SU-DHL-6 (cell line): Measurements from ENCODE around the gene KLRK1.
"Not testable (repeated sequence)": the region's sequence is repeated elsewhere in the genome, so short reads cannot be mapped to it uniquely, and the experiment has no call there.

Experiments used
- H2AFZ ChIP-seq: fragments of 200-600 bp; sonication (generic); 2 replicates; pipeline ENCODE4 v1.6.1; 2014; ENCODE audit warnings: low read depth, mild to moderate bottlenecking, moderate library complexity, mixed read lengths, antibody characterized with exemption, low read length; ENCODE audit not compliant: severe bottlenecking
- H3F3A ChIP-seq: fragments of 200-600 bp; shearing (Covaris generic); 2 replicates; pipeline ENCODE4 v1.6.0; 2016; ENCODE audit warnings: antibody characterized with exemption, mild to moderate bottlenecking; ENCODE audit not compliant: insufficient read depth
- H3K27ac ChIP-seq: fragments of 200-600 bp; sonication (generic); 2 replicates; pipeline ENCODE4 v1.5.1; 2016; ENCODE audit warnings: low read depth, mild to moderate bottlenecking, low read length, moderate library complexity, mixed read lengths
- H3K27me3 ChIP-seq: fragments of 200-600 bp; sonication (generic), shearing (Covaris generic); 2 replicates; pipeline ENCODE4 v1.6.0; 2014; ENCODE audit warnings: mild to moderate bottlenecking, low read length
- H3K36me3 ChIP-seq: fragments of 200-600 bp; sonication (generic); 2 replicates; pipeline ENCODE4 v1.6.1; 2014; ENCODE audit warnings: mild to moderate bottlenecking, low read length, mixed read lengths
- H3K4me2 ChIP-seq: fragments of 300-600, 200-600 bp; shearing (Covaris generic), sonication (generic); 2 replicates; pipeline ENCODE4 v1.6.0; 2014; ENCODE audit warnings: low read length, low read depth, mild to moderate bottlenecking; ENCODE audit not compliant: poor library complexity, severe bottlenecking
- H3K4me3 ChIP-seq: fragments of 200-600 bp; sonication (generic); 2 replicates; pipeline ENCODE4 v1.5.1; 2014; ENCODE audit warnings: antibody characterized with exemption, low read length, mild to moderate bottlenecking, mixed read lengths; ENCODE audit not compliant: insufficient read depth, poor library complexity, severe bottlenecking
- H3K79me2 ChIP-seq: fragments of 200-600 bp; sonication (generic); 2 replicates; pipeline ENCODE4 v1.6.1; 2014; ENCODE audit warnings: mild to moderate bottlenecking, low read length, moderate library complexity; ENCODE audit not compliant: insufficient read depth
- H3K9ac ChIP-seq: fragments of 200-600 bp; sonication (generic); 2 replicates; pipeline ENCODE4 v1.7.0; 2014; ENCODE audit warnings: mild to moderate bottlenecking, low read length
- H3K9me2 ChIP-seq: fragments of 200-600 bp; sonication (generic); replicated peaks from 2 replicates; pipeline ENCODE4 v1.6.1; 2014; ENCODE audit warnings: low read length; ENCODE audit not compliant: insufficient read depth
- H3K9me3 ChIP-seq: fragments of 200-600 bp; sonication (generic); 2 replicates; pipeline ENCODE4 v1.6.1; 2014; ENCODE audit warnings: low read length, mixed read lengths; ENCODE audit not compliant: insufficient read depth
- H4K20me1 ChIP-seq: fragments of 200-600 bp; sonication (generic); 2 replicates; pipeline ENCODE4 v1.6.1; 2014; ENCODE audit warnings: low read depth, mild to moderate bottlenecking, antibody characterized with exemption, low read length, moderate library complexity, mixed read lengths
- EZH2phosphoT487 ChIP-seq: fragments of 200-600 bp; sonication (generic), shearing (Covaris generic); conservative IDR thresholded peaks from 2 replicates; pipeline ENCODE4 v1.6.1; 2018; ENCODE audit warnings: mild to moderate bottlenecking, antibody characterized with exemption, low read length, moderate library complexity, mixed read lengths
- TF ChIP-seq, protein P1 (sequence below): fragments of 200-600 bp; sonication (generic); IDR thresholded peaks from one replicate; pipeline ENCODE4 v1.5.1; 2017; ENCODE audit warnings: antibody characterized with exemption, mild to moderate bottlenecking, low read length, moderate library complexity; ENCODE audit not compliant: insufficient read depth, poor library complexity, severe bottlenecking

Gene KLRK1

DNA sequence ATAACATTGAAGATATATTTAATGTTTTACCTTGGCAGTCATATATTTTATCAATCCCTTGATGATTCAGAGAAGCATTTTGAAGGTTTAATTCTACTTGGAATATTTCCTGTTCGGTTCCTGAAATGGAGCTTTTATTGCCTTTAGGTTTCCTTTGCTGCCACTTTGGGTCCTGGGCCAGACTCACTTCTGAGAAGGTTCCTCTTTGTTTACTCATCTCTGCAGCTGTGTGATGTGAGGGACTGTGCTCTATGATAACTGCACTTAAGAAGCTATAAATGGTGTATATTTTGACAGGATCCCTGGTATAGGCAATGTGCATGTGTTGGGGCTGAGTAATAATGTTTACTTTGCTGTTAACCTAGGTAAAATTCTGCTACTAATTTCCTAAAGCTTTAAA is 30.5 kb upstream of the KLRK1 start, which contains the start of gene KLRC3:
KLRC3 (minus strand) TSS at position 262 of the 400 bp plus-strand sequence; CDS start at position 217, 45 bp downstream.
- not testable (repeated sequence) for H3K36me3 ChIP-seq, H3K4me2 ChIP-seq, H3K9ac ChIP-seq, H3K79me2 ChIP-seq, H2AFZ ChIP-seq, H3K9me2 ChIP-seq, H3K27me3 ChIP-seq, H3F3A ChIP-seq, H3K4me3 ChIP-seq, H3K9me3 ChIP-seq, H4K20me1 ChIP-seq, H3K27ac ChIP-seq

DNA sequence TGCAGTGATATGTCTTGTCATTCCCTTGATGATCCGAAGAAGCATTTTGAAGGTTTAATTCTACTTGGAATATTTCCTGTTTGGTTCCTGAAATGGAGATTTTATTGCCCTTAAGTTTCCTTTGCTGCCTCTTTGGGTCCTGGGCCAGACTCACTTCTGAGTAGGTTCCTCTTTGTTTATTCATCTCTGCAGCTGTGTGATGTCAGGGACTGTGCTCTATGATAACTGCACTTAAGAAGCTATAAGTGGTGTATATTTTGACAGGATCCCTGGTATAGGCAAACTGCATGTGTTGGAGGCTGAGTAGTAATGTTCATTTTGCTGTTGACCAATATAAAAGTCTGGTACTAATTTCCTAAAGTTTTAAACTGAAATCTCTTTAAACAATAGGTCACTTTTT is 19.6 kb upstream of the KLRK1 start, which contains the start of gene KLRC4:
KLRC4 (minus strand) TSS at position 366 of the 400 bp plus-strand sequence; CDS start at position 184, 182 bp downstream.
- Histone ChIP-seq H4K20me1 (no peaks in the 10 kb centered on the region), H3K9me3 (no peaks in the 10 kb centered on the region), H3K9ac (no peak within 1 kb of the TSS), H3K4me3 (no peak within 1 kb of the TSS), H3K4me2 (no peak within 1 kb of the TSS), H3K9me2 (no peaks in the 10 kb centered on the region), H3K36me3 (no peaks in the 10 kb centered on the region), H2AFZ (no peak within 1 kb of the TSS), H3K27ac (no peak within 1 kb of the TSS), H3K79me2 (no peaks in the 10 kb centered on the region), H3K27me3 (no peaks in the 10 kb centered on the region), H3F3A (no peaks in the 10 kb centered on the region)
- TF ChIP-seq EZH2phosphoT487: no peak
- TF ChIP-seq, protein P1, sequence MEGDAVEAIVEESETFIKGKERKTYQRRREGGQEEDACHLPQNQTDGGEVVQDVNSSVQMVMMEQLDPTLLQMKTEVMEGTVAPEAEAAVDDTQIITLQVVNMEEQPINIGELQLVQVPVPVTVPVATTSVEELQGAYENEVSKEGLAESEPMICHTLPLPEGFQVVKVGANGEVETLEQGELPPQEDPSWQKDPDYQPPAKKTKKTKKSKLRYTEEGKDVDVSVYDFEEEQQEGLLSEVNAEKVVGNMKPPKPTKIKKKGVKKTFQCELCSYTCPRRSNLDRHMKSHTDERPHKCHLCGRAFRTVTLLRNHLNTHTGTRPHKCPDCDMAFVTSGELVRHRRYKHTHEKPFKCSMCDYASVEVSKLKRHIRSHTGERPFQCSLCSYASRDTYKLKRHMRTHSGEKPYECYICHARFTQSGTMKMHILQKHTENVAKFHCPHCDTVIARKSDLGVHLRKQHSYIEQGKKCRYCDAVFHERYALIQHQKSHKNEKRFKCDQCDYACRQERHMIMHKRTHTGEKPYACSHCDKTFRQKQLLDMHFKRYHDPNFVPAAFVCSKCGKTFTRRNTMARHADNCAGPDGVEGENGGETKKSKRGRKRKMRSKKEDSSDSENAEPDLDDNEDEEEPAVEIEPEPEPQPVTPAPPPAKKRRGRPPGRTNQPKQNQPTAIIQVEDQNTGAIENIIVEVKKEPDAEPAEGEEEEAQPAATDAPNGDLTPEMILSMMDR: no peak

DNA sequence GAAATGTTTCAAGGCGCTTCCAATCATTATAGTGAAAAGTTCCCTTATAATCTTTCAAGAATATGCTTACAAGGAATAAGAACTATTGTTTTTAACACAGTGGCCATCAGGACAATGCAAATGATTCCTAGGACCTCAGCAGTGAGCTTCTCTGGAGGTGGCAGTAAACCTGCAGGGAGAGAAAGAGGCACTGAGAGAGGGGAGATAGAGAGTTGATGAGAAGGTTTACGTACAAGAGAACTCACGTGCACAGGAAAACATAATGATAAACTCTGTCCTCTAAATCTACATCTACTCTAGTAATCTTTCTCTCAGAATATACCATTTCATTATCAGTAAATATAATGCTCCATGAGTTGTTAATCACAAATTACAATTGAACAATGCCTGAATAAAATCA is 19.0 kb upstream of the KLRK1 start:
- H3K36me3 ChIP-seq: no peaks in the 10 kb centered on the region
- no peak overlapping the region for H3K9ac ChIP-seq
- no peak overlapping the region for H3K27ac ChIP-seq
- H3F3A ChIP-seq: no peaks in the 10 kb centered on the region
- no peaks in the 10 kb centered on the region for H3K27me3 ChIP-seq
- no peaks in the 10 kb centered on the region for H3K9me3 ChIP-seq
- TF ChIP-seq EZH2phosphoT487: no peak
- TF ChIP-seq, protein P1: no peak
- H2AFZ ChIP-seq: no peak overlapping the region
- H3K79me2 ChIP-seq: no peaks in the 10 kb centered on the region
- H4K20me1 ChIP-seq: no peaks in the 10 kb centered on the region
- no peak overlapping the region for H3K4me2 ChIP-seq
- H3K9me2 ChIP-seq: no peaks in the 10 kb centered on the region
- no peak overlapping the region for H3K4me3 ChIP-seq

DNA sequence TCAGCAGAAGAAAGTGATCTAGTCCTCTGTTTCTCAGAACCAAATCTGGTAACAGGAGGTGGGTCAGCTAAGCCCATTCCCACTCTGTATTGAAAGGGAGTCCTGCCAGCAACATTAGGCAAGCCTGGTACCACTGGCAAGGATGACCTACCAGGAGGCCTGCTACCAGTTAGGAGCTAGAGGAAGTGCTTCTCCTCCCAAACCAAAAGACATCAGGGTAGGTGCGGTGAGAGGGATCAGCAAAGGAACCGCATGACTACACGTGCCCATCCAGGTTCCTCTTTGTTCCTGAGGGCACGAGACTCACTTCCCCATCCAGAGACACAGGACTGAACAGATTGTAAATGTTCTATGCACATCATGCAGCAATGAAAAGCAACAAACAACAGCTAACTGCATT is 16.9 kb upstream of the KLRK1 start:
- Histone ChIP-seq H3F3A (no peaks in the 10 kb centered on the region), H2AFZ (no peak overlapping the region), H3K9me3 (no peaks in the 10 kb centered on the region), H3K36me3 (no peaks in the 10 kb centered on the region), H4K20me1 (no peaks in the 10 kb centered on the region), H3K27me3 (no peaks in the 10 kb centered on the region), H3K27ac (no peak overlapping the region), H3K4me3 (no peak overlapping the region), H3K9me2 (no peaks in the 10 kb centered on the region), H3K9ac (no peak overlapping the region), H3K4me2 (no peak overlapping the region), H3K79me2 (no peaks in the 10 kb centered on the region)
- TF ChIP-seq, protein P1: no peak
- no peak for TF ChIP-seq EZH2phosphoT487
